ENCODE data around the gene PUM1.

DNA sequence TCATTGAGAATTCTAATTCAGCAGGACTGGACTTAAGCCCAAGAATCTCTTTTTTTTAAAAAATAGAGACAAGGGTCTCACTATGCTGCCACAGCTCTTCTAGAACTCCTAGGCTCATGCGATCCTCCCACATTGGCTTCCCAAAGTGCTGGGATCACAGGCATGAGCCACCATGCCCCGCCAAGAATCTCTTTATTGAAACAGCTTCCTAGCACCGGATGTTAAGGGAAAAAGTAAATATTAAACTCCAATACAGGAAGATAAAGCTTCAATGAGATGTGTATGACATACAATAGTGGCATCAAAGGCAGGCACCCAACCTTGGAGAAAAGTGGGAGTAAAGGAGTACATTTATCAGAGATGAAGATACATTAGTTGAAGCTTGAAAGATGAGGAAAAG, 25.5 kb downstream of the PUM1 start:
- TF ChIP-seq POLR2A (IDR thresholded peaks at IDR 0.05), result no peak
- TF ChIP-seq, protein P1, sequence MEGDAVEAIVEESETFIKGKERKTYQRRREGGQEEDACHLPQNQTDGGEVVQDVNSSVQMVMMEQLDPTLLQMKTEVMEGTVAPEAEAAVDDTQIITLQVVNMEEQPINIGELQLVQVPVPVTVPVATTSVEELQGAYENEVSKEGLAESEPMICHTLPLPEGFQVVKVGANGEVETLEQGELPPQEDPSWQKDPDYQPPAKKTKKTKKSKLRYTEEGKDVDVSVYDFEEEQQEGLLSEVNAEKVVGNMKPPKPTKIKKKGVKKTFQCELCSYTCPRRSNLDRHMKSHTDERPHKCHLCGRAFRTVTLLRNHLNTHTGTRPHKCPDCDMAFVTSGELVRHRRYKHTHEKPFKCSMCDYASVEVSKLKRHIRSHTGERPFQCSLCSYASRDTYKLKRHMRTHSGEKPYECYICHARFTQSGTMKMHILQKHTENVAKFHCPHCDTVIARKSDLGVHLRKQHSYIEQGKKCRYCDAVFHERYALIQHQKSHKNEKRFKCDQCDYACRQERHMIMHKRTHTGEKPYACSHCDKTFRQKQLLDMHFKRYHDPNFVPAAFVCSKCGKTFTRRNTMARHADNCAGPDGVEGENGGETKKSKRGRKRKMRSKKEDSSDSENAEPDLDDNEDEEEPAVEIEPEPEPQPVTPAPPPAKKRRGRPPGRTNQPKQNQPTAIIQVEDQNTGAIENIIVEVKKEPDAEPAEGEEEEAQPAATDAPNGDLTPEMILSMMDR (IDR thresholded peaks at IDR 0.05), result no peak

All from adrenal gland (tissue), 5 donors.